GM12865 (cell line): Measurements from ENCODE around the gene TCF4.

Source experiments
- DNase-seq: peaks from one replicate; pipeline ENCODE4 v3.0.0; 2010; ENCODE audit warnings: low read depth
- H3K4me3 ChIP-seq: 2 replicates; pipeline ENCODE4 v1.5.1; 2011; ENCODE audit warnings: mild to moderate bottlenecking, low read depth, low read length, control low read depth
- TF ChIP-seq, protein P1 (sequence below): IDR thresholded peaks from 2 replicates; pipeline ENCODE4 v1.5.1; 2011; ENCODE audit warnings: low read length, control low read depth, low read depth, inconsistent platforms; ENCODE audit not compliant: insufficient read depth; ENCODE audit errors: missing control alignments

Gene TCF4

DNA sequence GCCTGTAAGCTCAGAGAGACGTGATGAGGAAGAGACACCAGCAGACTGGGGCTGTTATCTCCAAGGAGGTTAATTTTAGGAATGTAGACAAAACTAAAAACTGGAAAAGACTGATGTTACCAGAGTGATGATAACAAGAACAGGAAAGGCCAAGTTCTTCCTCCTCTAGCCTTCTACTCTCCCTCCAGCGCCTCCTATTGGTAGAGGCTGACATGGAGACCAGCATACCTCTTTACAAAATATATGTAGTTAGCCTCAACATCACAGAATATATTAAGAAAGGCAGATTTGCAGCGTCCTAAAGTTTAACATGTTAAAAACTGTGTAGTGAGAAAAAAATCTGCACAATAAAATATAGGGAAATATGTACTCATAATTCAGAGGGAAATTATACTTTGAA is 66.0 kb downstream of the TCF4 start:
- peak; percentile 62 for DNase-seq
- H3K4me3 ChIP-seq = no peak overlapping the region
- TF ChIP-seq, protein P1, sequence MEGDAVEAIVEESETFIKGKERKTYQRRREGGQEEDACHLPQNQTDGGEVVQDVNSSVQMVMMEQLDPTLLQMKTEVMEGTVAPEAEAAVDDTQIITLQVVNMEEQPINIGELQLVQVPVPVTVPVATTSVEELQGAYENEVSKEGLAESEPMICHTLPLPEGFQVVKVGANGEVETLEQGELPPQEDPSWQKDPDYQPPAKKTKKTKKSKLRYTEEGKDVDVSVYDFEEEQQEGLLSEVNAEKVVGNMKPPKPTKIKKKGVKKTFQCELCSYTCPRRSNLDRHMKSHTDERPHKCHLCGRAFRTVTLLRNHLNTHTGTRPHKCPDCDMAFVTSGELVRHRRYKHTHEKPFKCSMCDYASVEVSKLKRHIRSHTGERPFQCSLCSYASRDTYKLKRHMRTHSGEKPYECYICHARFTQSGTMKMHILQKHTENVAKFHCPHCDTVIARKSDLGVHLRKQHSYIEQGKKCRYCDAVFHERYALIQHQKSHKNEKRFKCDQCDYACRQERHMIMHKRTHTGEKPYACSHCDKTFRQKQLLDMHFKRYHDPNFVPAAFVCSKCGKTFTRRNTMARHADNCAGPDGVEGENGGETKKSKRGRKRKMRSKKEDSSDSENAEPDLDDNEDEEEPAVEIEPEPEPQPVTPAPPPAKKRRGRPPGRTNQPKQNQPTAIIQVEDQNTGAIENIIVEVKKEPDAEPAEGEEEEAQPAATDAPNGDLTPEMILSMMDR = peak; percentile 62

DNA sequence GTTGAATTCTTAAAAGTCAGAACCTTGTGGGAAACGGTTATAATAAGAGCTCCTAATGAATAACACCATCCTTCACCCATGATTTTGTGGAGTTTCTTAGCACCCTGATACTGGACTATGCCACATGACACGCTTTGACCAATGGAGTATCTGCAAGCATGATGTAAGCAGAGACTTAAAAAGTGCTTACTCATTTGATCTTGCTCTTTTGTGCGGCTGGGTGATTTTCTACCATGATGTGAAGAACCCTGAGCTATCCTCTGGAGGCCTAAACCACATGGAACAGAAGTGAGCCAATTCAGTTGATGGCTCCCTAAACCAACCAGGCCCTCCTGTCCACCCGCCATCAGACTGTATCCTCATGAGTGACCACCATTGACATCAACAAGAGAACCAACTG is 70.9 kb downstream of the TCF4 start:
- H3K4me3 ChIP-seq = no peak overlapping the region
- no peak for DNase-seq
- TF ChIP-seq, protein P1 = no peak

DNA sequence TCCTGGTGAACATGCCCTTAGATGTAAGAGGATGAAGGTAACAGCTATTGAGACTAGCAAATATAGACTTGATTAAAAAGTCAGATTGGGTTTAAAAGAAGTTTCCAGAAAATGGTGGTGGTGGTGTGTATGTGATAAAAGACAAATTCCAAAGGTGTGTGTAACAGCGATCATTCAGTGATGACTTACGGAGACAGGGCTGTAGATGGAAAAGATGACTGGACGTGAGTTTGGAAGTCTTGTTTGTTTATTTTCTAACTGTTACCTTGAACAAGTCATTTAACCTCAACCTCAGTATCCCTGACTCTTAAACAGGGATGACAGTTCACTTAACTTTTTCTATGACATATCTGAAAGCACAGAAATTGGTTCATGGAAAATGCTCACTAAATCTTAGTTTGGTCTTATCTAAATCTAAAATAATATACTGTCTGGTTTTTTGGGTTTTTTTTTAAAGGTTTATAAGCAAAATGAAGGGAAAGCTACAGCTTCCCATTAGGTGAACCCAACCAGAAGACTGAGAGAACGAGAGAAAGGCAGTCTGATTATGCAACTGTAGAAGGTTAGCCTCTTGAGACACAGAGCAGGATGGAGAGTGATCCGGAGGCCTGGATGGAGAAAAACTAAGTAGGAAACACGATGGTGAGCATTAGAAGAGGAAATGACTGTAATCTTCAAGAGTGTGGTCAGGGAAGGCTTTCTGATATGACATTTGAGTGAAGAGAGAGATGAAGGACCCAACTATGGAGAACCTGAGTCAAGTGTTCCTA is 71.9 kb downstream of the TCF4 start:
- H3K4me3 ChIP-seq = no peak overlapping the region
- TF ChIP-seq, protein P1 = no peak
- DNase-seq = no peak

DNA sequence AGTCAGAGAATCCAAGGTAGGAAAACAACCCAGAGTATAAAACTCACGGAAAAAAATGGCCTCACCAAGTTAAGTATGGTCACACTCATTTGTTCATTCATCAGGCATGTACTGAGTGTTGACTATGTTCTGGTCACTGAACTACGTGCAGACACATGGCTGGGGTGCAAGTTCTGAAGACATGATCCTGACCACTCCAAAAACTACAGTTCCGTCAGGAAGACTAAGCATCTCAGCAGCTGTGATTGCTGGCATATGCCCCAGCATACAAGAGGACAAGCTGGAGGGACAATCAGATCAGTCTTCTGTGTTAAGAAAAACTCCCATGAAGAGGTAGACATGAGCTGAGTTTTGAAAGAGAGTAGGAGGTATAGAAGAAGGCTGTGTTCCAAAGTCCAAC is 72.8 kb downstream of the TCF4 start:
- TF ChIP-seq, protein P1 = no peak
- H3K4me3 ChIP-seq = no peak overlapping the region
- no peak for DNase-seq

DNA sequence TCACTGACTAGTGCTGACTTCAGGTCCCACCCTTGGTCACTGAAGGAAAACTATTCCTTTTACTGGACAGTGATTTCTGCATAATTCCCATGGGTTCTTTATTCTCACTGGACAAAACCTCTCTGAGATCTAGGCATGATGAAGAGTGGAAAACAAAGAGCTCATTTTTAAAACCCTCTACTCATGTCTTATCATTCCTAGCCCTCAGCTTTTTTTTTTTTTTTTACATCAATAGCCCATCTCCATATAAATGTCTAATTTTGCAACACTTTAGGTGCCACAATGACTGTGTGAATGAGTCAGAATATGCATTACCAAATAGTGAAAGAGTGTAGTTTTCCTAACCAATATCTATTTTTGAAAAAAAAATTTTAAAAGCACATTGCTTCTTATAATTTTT is 74.8 kb downstream of the TCF4 start:
- no peak for DNase-seq
- TF ChIP-seq, protein P1 = no peak
- H3K4me3 ChIP-seq = no peak overlapping the region

DNA sequence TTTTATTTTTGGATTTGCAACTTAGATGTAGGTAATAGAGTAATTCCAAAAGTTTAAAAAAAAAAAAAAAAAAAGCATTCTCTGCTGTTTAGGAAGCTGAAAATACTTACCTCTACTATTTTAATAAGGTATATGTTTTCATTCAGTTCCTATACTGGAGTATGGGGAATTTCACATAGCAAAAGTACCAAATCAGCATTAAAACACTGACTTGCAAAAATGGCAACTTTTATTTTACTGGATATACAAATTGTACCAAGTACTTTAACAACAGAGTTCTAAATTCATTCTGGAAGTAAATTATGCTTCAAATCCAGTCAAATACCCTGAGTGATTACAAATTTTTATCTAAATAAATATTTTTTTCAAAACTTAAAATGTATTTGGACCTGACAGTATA is 76.7 kb downstream of the TCF4 start:
- TF ChIP-seq, protein P1 = no peak
- DNase-seq = no peak
- H3K4me3 ChIP-seq = no peak overlapping the region

DNA sequence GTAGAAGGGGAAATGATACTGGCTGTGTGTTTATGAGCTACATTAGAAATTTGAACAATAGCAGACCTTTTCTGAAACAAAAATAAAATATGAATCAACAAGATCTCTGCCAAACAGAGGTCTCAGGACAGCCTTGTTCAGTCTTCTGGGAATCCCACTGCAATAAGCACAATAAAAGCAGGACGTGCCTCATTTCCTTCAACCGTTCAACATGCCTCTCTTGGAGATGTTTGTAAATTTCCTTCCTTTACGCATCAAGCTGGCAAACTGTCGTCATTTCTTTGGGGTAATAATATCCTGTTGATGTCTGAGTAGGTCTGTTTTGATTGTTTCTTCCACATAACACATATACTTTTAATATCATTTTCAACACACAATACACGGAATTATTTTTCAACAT is 77.2 kb downstream of the TCF4 start:
- TF ChIP-seq, protein P1 = no peak
- H3K4me3 ChIP-seq = peak overlapping the region; percentile 53
- DNase-seq = no peak
